SK-N-SH (cell line): ENCODE results near the gene VDAC2.

Experiments
- CTCF ChIP-seq: fragments of 200-600 bp; sonication (generic); IDR thresholded peaks from 2 replicates; pipeline ENCODE4 v1.6.1; 2017; ENCODE audit warnings: antibody characterized with exemption, mild to moderate bottlenecking, moderate library complexity
- NFIC ChIP-seq: IDR thresholded peaks from 2 replicates; pipeline ENCODE4 v1.4.0; 2012; ENCODE audit warnings: borderline replicate concordance
- POLR2AphosphoS5 ChIP-seq: IDR thresholded peaks from 2 replicates; pipeline ENCODE4 v1.6.1; 2012; ENCODE audit warnings: low read depth, low read length
- RAD21 ChIP-seq: IDR thresholded peaks from 2 replicates; pipeline ENCODE4 v1.6.1; 2012; ENCODE audit warnings: mild to moderate bottlenecking, low read length
- RFX5 ChIP-seq: IDR thresholded peaks from 2 replicates; pipeline ENCODE4 v1.6.1; 2012; ENCODE audit warnings: mild to moderate bottlenecking, improper control_type of control experiment, low read length
- TAF1 ChIP-seq: IDR thresholded peaks from 2 replicates; pipeline ENCODE4 v1.6.1; 2012; ENCODE audit warnings: low read depth, mild to moderate bottlenecking, low read length, moderate library complexity, borderline replicate concordance
- TF ChIP-seq, protein P1 (sequence below): IDR thresholded peaks from 2 replicates; pipeline ENCODE4 v1.4.0; 2012; ENCODE audit warnings: low read depth, borderline replicate concordance

- TF ChIP-seq NFIC (no peak), CTCF (no peak), TAF1 (no peak), POLR2AphosphoS5 (no peak), RFX5 (no peak), RAD21 (no peak)
- TF ChIP-seq, protein P1, sequence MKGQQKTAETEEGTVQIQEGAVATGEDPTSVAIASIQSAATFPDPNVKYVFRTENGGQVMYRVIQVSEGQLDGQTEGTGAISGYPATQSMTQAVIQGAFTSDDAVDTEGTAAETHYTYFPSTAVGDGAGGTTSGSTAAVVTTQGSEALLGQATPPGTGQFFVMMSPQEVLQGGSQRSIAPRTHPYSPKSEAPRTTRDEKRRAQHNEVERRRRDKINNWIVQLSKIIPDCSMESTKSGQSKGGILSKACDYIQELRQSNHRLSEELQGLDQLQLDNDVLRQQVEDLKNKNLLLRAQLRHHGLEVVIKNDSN: no peak
These were observed 19.4 kb downstream of the VDAC2 start for GRCh38 chr10:75229971-75230370.
